CD4-positive, alpha-beta T cell treated with Interleukin-4 for 1 hour (primary cell): ENCODE data around the gene CRISPLD2.
"Not testable (repeated sequence)": the region's sequence is repeated elsewhere in the genome, so short reads cannot be mapped to it uniquely, and the experiment has no call there.

ENCODE experiments used
- DNase-seq, 2 donors: peaks; one replicate each; pipeline ENCODE4 v3.0.0-alpha.2; 2020 to 2022

CRISPLD2 gene

DNA sequence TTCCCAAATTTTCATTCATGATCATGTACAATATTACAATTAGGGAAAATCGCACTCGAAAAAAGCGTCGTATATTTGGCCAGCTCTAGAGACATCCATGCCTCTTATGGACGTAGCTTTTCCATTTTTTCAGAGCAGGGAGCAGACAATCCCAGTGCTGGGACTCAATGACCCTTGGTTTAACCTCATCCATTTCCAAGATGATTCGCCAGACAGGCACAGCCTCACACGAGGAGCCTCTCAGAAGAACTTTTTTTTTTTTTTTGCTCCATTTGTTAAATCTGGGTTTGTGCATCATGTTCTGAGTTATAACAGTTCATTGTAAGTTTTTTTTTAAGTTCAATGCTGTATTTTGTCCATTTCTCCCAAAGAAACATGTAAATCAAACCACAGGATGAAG lies 99.5 kb downstream of the CRISPLD2 start:
- DNase-seq = no peak

DNA sequence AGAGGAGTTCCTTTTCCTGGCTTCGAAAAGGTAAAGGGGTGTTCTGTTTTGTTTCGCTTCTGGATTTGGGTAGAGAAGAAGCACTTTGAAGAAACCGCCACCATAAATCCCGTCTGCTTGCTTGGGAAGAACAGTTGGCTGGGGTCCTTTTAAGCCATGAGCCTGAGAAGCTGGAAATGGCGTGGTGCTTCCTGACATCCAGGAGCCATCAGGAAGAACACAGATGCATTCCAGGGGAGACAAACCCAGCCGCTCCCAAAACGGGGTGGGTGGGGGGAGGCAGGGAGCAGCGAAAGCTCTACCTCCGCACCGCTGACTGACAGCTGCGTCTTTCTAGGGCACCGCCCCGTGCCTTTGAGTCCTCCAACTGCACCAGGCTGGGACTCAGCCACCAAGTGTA lies 99.9 kb downstream of the CRISPLD2 start:
- no peak for DNase-seq

DNA sequence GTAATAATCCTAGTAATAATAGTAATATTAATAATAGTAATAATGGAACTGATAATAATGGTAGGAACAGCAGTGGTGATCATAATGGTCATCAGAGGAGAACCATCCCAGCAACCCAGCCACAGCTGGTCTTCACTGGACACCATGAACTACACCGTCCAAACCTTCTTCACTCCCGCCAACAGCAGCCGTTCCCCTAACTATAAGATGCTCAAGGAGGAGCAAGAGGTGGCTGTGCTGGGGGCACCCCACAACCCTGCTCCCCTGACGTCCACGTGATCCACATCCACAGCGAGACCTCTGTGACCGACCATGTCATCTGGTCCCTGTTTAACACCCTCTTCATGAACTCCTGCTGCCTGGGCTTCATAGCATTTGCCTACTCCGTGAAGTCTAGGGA lies 100.5 kb downstream of the CRISPLD2 start:
- no peak for DNase-seq

DNA sequence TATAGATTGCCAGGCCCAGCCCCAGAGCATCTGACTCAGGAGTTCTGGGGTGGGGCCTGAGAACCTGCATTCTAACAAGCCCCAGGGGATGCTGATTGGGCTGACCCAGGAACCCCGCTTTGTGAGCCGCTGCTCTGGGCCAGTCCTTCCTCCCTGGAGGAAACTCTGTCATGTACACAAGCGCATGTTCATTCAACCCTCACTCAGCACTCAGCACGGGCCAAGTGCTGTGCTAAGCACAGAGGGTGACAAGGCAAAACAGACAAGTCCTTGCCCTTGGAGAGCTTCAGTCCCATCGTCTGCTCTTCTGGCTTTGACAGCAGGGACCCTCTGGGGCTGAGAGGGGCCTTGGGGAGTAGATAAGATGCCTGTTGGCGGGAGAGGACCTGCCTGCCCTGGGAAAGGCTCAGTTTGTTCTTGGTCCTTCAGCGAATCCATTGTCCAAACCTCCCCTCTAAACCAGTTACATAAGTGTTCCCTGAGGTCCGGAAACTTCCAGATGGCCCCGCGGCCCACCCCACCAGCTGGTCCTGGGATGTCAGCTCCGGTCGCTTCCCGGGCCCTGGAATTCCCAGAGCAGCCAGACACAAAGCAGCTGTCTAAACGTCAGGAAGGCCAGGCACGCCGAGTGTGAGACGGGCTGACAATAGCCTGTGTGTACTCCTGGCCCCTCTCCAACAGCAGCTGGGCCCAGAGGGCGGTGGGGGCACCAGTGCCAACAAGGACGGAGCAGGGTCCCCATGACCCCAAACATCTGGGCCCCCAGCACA lies 102.8 kb downstream of the CRISPLD2 start:
- no peak for DNase-seq

DNA sequence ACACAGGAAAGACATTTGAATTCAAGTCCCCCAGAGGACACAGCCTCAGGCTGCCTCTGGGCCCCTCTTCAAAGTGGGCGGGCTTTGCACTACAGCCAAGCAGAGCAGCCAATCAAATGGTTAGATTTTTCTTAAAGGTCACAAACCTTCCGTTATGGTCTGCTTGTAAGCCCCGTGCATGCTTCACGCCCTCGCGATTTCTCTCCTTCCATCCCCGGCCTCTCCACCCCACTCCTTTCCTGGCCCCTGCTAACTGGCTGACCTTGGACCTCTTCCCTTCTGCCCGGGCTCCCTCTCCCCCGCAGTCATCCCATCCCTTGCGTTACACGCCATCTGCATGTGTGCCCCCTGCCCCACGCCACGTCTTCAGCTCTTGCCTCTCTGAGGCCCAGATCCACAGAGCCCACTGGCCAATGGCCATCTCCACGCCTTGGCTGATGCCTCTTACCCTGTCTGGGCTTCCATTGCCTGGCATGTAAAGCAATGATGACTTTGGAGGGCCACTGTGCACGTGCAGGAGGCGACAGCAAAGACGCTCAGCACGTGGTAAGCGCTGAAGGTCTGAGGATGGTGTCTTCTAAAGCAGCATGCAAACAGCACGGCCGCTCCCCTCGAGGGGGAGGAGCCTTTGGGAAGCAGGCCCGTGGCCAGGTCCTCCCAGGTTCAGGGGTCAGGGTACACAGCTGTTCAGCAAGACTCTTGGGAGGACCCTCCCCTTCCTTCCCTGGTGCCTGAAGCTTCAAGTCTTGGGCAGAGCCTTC lies 104.7 kb downstream of the CRISPLD2 start:
- no peak for DNase-seq

DNA sequence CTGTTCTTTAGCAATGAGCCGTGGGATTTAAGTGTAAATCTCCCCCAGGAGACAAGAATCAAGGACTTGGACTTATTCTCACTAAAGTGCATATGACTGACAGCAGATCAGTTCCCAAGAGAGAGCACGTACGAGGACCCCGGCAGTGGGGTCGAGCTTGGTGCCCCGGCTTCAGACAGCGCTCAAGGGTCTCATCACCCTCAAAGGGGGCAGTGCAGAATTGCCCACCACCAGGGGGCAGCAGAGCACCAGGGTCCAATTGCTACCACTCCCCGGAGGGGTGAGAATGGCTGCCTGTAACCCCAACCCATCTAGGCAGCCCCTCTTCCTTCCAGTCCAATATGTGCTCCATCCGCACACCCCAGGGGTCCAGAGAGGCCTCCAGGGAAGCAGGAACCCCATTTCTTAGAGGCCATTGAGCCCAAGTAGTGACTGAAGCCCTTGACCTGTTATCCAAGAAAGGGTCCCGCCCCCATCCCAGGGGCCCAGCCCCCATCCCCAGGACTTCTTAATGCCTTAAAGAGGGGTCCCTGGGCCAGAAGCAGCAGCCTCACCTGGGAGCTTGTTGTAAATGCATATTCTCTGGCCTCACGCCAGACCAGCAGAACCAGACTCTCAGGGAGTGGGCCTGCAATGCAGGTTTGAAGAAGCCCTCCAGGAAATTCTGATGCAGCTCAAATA lies 105.4 kb downstream of the CRISPLD2 start:
- DNase-seq = peak; percentile 52 to 53

DNA sequence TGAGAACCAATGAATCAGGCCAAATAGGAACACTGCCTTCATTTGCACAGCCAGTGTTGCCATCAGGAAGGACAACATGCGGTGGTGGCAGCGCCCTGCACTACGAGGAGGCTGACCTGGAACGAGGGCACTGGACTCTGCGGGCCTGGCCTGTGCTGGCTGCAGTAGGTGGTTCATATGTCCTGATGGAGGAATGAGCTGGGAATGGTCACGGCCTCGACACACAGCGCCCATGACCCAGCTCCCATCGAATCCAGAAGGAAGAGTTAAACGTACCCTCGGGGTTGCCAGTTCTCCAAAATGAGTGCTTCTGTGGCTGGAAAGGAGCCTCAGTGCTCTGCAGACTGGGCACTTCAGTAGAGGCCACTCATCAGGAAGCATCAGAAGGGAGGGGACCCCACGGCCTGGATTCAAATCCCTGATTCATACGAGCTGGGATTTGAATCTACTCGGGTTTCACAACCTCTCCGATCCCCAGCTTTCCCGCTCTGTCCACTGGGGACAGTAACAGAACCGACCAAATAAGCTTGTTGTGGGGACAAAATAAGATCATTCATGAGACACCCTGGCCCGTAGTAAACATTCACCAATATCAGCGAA lies 106.1 kb downstream of the CRISPLD2 start:
- DNase-seq = no peak

DNA sequence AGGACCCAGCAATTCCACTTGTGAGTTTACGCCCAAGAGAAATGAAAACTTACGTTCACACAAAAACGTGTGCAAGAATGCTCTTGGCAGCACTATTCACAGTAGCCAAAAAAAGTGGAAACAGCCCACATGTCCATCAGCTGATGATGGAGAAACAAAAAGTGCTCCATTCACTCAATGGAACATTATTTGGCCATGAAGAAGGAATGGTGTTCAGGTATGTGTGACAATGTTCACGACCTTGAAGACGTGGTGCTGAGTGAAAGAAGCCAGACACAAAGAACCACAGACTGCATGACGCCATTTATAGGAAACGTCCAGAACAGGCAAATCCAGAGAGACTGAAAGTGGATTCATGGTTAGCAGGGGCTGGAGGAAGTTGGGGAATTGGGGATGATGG lies 106.7 kb downstream of the CRISPLD2 start:
- no peak for DNase-seq

DNA sequence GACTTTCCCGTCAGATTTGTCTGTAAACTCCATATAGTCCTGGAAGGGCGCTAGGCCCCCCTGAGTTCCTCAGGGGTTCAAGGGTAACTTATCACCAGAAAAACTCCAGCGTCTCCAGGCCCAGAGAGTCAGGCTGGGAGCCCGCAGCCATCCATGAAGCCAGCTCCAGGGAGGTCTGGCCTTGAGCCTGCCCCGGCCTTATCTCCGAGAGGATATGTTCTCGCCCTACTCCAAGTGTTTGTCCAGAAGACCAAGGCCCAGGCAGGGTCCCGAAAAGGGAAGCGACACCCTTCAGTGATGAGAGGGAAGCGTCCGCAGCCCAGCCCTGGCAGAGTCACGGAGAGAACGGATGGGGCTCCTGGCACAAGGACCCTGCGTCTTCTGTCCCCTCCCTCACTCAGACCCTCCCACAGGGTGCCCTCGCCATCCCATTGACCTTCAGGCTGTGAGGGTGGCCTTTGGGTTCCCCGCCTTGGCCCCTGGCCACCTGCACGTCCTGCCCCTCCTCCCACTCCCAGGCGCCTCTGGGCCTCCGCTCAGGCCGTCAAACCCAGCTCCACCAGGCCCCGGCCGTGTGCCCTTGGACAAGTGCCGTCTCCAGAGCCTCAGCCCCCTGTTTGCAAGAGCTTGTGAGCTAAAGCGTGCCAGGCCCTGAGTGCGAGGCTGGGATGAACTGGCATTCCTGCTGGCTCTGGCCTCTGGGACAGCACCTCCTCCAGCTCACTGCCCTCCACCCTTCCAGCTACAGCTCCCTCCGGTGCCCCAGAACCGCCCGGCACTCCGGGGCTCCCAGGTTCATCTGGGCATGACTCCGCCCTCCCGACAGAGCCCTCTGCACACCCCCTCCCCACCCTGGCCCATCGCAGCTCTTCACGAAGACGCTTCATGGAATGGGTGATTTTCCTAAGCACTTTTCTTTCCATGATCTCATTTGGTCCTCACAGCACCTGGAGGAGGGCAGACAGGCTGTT lies 108.1 kb downstream of the CRISPLD2 start:
- DNase-seq = no peak

DNA sequence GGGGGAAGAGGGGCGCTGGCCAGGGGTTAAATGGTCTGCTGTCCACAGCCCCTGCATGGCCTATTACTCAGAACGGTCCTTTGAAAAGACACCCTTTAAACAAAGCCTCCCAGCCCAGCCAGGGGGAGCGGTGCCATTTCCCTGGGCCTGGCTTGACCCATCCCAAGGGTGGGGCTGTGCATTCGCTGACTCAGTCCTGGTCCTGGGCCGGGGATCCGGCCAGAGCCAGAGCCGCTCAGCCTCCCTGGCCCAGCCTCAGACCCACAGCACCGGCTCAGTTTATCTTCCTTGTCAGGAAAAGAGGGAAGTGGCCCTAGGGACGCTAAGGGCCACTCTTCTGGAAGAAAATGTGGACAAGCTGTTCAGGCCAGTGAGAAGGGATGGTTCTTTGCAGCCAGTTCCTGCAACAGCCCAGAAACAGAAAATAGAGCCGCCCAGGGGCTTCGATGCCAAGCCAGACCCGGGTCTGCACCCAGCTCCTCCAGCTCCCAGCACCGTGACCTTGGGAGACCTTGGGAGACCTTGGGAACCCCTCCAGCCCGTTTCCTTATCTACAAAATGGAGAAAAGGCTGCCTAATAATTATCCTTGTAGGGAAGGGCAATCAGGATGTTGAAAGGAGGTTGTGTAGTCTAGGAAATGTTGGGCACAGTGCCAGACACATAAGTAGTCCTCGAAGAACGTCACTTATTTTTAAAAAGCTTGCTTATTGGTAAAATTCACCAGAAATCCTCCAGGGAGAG lies 109.1 kb downstream of the CRISPLD2 start:
- DNase-seq = no peak

DNA sequence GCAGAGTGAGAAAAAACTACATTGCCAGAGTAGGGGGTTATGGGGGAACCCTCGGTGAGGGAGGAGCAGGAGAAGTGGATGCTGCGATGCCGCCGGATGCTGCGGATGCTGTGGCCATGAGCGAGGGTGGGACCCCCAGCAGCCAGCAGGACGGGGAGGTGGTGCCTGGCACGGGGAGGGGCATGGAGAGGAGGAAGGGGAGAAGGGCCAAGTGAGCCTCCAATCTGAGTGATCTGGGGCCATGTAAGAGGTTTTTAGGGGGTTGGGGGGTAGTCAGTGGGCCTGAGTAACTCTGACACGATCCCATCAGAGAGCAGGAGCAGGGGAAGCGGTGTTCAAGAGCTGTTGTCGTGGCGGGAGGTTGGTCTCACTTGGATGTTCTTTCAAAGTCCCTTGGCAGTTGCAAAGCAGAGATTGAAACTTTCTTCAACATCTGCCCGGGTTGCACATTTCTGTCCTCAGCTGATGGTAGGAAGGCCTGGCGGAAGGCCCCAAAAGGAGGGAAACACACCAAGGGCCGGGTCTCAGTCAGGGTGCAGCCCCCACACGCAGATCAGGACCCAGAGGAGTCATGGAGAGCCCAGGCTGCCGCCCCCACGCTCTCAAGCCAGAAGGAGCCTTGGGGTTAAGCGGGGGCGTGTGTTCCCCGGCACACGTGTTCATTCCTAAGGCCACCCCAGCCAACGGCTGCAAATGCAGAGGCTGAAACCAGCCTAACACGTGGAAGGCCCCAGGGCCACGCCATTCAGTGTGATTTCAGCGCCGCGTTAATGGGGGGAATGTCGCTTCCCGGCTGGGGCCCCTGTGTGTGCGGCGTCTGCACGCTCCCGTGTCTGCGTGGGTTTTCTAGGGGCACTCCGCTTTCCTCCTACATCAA lies 109.9 kb downstream of the CRISPLD2 start:
- no peak for DNase-seq

DNA sequence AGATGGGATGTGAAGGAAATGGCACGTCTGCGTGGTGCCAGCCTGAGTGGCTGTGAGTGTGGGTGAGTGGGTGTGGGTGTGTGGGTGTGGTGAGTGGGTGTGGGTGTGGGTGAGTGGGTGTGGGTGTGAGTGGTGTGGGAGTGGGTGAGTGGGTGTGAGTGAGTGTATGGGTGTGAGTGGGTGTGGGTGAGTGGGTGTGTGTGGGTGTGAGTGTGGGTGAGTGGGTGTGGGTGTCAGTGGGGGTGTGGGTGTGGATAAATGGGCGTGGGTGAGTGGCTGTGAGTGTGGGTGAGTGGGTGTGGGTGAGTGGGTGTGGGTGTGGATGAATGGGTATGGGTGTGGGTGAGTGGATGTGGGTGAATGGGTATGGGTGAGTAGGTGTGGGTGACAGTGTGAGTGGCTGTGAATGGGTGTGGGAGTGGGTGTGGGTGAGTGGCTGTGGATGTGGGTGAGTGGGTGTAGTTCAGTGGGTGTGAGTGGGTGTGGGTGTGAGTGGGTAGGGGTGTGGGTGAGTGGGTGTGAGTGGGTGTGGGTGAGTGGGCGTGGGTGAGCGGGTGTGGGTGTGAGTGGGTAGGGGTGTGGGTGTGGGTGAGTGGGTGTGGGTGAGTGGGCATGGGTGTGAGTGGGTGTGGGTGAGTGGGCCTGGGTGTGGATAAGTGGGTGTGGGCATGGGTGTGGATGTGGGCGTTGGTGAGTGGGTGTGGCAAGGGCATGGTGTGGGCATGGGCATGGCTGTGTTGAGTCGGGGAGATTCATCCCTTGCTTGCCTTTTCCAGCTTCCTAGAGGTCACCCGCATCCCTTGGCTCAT lies 110.7 kb downstream of the CRISPLD2 start:
- DNase-seq = peak in 1 of 2 donors; percentile 4

DNA sequence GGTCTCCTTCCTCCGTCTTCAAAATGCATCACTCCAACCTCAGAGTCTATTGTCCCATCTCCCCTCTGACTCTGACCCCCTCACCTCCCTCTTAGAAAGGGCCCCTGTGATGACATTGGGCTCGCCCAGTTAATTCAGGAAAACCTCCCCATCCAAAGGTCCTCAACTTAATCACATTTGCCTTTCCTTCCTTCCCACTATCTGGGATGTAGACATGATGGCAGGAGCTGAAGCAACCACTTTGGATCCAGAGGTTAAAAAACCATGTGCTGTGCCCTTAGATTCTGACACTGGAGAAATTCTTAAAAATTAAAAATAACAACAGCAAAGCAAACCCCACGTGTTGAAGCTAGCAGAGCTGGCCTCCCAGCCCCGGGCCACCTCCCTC lies 111.3 kb downstream of the CRISPLD2 start:
- DNase-seq = no peak

DNA sequence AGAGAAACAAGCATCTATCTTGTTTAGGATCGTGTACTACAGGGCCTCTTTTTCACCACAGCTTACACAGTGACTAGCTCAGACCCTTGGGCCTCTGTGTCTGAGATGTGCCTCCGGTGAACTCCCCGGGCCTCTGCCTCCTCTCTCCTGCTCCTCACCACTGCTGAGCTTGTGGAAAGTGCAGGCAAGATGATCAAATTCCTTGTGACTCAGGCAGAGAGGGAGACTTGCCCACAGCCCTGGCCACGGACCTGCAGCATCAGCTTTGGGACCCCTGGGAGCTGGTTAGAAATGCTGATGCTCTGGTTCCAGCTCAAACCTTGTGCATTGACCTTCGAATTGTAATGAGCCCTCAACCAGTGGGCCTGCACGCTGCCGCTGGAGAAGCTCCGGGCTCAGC lies 111.7 kb downstream of the CRISPLD2 start:
- no peak for DNase-seq

DNA sequence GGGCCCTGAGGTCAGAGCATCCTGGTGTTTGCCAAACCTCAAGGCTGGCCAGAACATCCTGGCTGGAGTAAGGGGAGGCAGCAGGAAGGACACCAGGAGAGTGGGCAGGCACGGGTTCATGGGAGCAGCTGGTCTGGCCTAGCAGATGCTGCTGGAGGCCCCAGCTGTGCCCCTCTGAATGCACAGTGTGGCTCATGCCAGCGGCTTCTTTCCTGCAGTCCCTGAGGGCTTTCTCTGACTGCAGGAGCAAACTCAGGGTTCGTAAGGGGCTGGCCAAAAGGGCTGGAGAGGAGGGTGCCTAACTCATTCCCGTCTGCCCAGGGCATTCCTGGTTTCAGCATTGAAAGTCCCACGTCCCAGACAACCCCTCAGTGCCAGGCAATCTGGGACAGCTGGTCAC lies 112.9 kb downstream of the CRISPLD2 start:
- DNase-seq = no peak

DNA sequence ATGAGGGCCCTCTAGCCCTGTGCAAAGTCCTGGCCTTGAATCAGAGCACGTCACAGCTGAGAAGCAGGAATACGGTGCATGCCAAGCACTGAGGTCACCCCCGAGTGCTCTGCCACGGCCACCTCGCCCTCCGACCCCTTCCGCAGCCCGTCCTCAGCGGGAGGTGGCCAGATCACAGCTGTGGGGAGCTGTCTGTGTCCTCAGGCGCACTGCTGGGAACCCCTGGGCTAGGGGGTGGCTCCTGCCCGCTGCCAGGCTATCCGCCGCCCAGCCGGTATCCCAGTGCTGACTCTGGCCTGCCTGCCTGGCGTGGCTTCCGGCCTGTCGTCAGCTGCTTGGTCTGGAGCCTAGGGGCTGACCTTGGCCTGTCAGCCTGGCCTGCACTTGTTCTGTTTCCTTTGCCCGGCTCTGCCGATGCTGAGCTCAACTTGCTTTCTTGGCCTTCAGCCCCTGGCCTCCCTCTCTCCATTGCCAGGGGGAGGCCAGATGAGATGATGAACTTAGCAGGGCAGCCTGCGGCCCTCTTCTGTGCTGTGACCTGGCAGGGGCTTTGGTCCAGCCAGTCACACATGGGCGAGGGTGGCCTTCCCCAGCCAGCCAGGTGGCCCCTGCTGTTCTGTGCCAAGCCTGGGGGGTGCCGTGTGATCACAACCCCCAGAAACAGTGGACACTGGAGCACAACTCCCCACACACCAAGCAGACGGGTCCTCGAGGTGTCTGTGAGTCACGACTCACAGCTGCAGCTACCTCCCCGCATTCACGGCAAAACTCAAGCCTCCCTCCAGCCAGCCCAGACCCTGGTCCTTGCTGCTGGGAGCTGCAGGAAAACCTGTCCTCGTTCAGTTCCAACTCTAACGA lies 114.2 kb downstream of the CRISPLD2 start:
- no peak for DNase-seq

DNA sequence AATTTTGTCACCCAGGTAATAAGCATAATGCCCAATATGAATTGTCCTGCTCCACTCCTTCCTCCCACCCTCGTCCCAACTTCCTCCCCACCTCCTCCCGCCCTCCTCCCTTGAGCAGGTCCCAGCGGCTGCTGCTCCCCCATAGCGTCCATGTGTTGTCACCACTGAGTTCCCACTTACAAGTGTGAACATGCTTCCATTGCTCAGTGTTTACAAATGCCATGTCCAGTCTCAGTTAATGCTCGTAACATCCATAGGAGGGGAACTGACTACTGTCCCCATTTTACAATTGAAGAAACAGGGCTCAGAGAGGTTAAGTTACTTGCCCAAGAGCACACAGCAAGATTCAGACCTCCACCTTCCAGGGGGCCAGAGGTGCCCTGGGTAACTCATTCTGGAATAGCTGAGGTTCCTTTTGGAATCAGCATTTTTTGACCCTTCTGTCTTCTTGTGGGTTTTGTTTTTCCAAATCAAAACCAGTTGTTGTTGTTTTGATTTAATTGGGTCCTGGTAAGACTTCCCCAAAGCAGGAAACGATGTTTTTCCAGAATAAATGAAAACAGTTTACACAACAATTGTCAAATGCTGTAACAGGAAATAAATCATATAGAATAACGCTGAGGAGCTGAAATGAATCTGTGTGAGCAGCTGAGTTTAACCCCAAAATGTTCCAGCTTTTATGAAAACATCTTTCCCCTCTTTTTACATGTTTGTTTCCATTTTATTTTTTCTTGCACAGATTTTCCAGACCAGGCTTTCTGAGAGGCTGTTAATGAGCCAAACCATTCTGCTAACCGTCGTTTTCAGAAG lies 117.6 kb downstream of the CRISPLD2 start:
- DNase-seq = no peak

DNA sequence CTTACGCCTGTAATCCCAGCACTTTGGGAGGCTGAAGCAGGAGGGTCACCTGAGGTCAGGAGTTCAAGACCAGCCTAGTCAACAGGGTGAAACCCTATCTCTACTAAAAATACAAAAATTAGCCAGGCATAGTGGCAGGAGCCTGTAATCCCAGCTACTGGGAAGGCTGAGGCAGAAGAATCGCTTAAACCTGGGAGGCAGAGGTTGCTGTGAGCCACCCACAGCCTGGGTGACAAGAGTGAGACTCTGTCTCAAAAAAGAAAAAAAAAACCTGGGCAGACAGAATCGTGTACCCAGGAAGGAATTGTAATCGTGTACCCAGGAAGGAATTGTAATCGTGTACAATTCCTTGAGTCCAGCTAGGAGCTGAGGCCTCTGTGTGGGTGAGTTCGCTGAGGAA lies 118.8 kb downstream of the CRISPLD2 start:
- DNase-seq = not testable (repeated sequence)
